Caki2 (cell line): Measurements from ENCODE around the gene HS6ST1. TPM values are rescaled to one million over a fixed set of nuclear protein-coding genes. Genes with fewer than 3 reads are reported as not detected.

Experiments used
- DNase-seq: peaks from one replicate; pipeline ENCODE4 v3.0.0-alpha.2; 2015; ENCODE audit warnings: low read depth
- in situ Hi-C: cut with HindIII; loops from 2 replicates; pipeline ENCODE4 v1.10.0; 2016; ENCODE audit warnings: low sequenced_read_pairs, low pct_unique_long_range_greater_than_20kb, mixed read lengths
- total RNA-seq: library from RNA; depleted of rRNA; stranded (reverse); fragments of >200 nt; shearing (Covaris generic); gene quantifications from 2 replicates; pipeline ENCODE4 v1.2.3, GENCODE V29; 2014; ENCODE audit warnings: low replicate concordance

HS6ST1 gene
- total RNA-seq, 1 experiment from 2014 or later, result 23.8 TPM

DNA sequence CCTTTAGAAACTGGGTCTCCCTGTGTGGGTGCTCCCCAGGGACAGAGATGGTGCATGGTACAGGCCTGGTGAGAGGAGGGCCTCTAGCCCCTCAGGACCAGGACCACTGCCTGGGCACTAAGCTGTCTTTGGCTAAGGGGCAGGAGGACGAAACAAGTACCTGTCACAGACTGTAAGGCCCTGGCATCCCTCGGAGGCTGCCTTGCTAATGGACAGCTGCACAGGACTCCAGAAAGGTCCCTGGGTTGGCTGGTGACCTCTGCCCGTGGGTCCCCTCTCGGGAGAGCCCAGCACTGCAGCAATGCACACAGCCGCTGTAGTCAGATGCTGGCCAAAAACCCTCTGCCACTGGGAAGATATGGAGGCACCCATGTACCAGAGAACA lies 14.3 kb downstream of the HS6ST1 start:
- in situ Hi-C loops, result no loop called here
- no peak for DNase-seq

DNA sequence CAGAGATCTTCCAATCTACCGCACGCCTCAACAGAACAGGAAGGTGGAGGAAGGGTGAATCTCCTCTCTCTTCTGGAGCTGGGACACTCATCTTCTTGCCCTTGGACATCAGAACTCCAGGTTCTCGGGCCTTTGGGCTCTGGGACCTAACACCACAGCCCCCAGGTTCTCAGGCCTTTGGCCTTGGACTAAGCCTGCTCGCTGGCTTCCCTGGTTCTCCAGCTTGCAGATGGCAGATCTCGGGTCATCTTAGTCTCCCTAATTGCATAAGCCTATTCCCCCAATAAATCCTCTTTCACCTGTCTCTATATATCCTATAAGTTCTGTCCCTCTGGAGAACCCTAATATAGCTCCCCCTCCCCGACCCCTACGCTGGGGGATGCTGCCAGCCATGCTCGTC lies 14.8 kb downstream of the HS6ST1 start:
- in situ Hi-C loops, result no loop called here
- no peak for DNase-seq

GRCh38 chr2:128303095-128303791 lies 15.4 kb downstream of the HS6ST1 start:
- in situ Hi-C loops, result no loop called here
- DNase-seq, result no peak

- no peak for DNase-seq
- in situ Hi-C loops, result no loop called here
Observed at GRCh38 chr2:128302744-128303067, 16.0 kb downstream of the HS6ST1 start.

- DNase-seq, result no peak
- in situ Hi-C loops, result no loop called here
Observed at GRCh38 chr2:128302011-128302743, 16.5 kb downstream of the HS6ST1 start.

DNA sequence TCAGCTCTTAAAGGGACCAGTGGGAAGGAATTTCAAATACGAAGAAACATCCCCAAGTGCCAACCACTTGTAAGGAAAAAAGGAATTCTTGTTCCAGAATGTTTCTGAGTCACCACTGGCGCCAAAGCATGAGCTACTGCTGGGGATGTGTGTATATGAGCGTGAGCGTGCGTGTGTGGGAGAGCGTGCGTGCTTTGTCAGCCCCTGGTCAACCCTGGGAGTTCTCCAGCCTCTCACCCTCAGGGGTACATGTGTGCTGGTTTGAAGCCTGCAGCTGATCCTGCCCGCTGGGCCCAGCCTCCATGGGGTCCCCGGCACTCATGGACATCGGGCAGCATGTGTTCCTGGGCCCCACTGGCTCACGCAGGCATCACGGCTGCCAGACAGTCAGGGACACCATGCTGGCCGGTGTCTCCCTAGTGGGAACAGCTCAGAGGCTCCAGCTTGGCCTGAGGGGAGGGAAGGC lies 17.1 kb downstream of the HS6ST1 start:
- no peak for DNase-seq
- in situ Hi-C loops, result no loop called here

DNA sequence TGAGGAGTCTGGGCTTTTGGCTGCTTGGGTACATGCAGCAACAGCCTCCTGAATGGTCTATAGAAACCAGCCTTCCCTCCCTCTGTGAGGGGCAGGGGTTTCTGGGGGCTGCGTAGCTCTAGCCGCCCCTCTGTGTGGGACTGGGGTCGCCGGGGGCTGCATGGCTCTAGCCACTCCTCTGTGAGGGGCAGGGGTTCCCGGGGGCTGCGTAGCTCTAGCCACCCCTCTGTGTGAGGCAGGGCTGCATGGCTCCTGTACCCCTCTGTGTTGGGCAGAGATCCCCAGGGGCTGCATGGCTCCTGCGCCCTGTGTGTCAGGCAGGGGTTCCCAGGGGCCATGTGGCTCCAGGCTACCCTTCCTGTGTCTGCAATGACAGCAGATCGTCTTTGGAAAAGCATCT lies 17.6 kb downstream of the HS6ST1 start:
- DNase-seq, result no peak
- in situ Hi-C loops, result no loop called here

DNA sequence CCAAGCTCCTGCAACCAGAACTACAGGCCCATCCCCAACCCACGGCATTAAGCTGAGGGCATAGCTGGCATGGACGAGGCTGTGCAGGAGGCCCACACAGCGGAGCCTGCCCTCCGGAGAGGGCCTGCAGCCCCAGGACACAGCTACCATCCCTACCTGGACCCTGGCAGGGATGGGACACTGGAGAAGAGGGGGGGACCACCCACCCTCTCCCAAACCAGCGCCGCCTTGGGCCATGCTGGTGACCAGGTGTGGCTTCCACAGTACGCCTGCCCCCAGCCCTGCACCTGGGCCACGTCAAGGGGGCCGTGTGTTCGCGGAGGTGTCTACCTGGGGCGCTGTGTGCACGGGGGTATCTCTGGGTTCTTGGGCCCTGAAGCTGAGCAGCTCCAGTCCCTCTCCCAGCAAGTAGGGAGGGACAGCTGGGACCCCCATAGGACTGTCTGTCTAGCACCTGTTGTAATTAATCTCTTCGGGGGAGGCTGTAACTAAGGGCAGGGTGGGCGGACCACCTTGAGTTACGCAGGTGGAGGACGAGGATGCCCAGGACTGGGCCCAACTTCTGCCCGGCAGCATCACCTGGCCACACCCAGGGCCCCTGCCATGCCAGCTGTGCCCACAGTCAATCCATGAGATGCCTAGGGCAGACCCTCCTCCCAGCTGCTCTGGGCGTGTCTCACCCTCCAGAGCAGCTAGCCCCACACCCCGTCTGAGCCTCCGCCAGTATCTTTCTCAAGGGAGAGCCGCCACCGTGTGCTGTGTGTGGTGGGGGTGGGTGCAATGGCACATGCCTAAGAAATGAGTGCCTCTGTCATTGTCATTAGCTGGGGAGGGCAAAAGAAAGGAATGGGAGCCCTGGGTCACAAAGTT lies 18.3 kb downstream of the HS6ST1 start:
- in situ Hi-C loops, result no loop called here
- DNase-seq, result no peak

DNA sequence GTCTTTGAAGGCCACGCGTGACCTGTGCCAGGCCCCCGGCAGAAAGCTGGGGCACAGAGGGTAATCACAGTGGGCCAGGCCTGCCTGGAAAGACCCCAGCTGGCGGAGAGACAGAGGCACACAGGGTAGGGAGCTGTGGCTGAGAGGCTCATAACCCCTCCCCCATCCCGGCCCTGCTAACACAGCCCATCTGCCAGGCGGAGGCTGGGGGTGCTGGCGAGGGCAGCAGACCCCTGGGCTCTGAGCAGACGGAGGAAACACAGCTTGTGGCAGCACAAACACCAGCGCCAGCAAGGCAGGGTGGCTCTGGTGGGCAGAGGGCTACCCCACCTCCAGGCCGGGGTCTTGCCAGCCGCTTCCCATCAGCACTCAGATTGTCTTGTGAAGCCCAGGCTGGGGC lies 19.0 kb downstream of the HS6ST1 start:
- in situ Hi-C loops, result no loop called here

GRCh38 chr2:128298846-128299507 lies 19.7 kb downstream of the HS6ST1 start:
- in situ Hi-C loops, result no loop called here
- DNase-seq, result no peak

More for the DNA sequence above, 19.0 kb downstream of the HS6ST1 start:
- DNase-seq, result no peak

DNA sequence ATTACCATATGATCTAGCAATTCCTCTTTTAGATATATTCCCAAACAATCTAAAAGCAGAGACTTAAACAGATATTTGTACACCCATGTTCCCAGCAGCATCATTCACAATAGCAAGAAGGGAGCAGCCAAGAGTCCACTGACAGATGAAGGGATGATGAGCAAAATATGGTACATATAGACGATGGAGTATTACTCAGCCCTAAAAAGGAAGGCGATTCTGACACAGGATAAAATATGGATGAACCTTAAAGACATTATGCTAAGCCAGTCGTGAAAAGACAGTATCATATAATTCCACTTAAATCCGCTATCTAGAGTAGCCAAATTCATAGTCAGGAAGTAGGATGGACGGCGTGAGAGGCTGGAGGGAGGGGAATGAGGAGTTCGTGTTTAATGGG lies 20.4 kb downstream of the HS6ST1 start:
- in situ Hi-C loops, result no loop called here
- no peak for DNase-seq

DNA sequence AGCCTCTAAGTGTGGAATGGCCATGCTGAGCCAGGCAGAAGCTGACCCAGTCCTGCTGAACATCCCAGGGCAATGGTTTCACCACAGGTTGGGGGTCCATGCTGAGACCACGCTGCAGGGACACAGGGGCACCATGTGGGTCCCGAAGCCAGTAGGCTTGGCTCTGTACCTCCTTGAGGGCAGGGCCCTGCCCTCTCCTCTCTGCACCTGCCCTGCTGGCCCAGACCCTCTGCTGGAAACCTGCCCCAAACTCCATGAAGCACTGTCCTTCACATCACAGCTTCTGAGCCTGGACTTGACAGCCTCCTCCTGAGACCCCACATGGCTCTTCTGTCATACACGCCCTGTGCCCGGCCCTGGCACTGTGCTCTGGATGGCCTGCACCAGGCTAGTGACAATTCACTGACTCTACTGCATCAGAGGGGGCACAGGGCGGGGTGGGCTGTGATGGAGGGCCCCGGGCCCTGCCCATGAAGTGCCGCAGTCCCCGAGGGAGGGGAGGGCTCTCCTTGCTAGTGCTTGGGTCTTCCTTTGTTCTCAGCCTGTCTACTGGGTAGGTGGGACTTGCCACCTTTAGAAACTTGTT lies 24.7 kb downstream of the HS6ST1 start:
- in situ Hi-C loops, result no loop called here
- DNase-seq, result no peak

DNA sequence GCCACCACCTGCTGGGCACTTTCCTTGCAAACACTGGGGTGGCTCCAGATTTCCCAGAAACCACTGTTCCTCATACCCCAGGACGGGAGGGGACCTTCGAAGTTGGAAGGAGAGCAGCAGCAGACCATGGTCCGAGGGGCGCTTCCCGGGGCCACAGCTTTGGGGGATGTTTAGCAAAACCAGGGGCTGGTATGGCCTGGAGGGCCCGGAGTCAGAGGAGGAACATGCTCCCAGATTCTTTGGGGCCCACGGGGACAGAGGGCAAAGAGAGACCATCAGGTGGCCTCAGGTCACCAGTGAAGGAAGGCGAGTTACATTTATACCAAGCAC lies 25.3 kb downstream of the HS6ST1 start:
- in situ Hi-C loops, result no loop called here
- DNase-seq, result no peak

DNA sequence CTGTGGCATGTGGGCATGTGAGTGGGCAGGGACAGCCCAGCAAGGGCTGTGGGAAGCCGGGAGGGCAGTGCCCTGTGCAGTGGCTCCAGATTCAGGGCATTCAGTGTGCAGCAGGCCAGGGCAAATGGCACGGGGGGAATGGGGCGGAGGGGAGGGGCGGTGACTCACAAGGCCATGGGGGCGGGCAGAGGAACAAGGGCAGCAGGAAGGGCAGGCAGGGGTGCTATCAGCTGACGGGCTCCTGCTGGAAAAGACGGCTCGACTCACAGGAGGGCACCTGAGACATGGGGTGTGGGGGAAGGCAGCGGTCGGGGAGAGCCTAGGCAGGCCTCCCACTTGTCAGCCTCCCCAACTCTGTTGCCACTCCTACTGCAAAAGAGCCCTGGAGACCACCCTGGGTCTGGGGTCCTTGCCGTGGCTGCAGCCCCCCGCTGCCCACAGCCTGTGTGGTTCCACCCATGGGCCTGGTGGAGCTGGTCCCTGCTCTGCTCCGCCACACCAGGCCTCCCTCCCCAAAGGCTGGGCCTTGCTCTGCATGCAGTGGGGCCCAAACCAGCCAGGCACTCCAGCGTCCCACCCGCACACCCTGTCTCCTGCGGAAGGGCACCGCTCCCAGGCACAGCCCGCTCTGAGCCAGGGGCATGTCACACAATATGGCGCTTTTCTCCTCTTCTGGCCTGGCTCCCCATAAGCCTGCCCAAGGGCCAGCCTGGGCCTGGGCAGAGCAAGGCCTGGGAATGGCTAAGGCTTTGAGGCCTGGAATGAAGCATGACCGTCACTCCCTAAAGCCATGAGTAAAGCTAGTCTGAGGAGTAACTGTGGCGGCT lies 25.9 kb downstream of the HS6ST1 start:
- no peak for DNase-seq
- in situ Hi-C loops, result no loop called here

DNA sequence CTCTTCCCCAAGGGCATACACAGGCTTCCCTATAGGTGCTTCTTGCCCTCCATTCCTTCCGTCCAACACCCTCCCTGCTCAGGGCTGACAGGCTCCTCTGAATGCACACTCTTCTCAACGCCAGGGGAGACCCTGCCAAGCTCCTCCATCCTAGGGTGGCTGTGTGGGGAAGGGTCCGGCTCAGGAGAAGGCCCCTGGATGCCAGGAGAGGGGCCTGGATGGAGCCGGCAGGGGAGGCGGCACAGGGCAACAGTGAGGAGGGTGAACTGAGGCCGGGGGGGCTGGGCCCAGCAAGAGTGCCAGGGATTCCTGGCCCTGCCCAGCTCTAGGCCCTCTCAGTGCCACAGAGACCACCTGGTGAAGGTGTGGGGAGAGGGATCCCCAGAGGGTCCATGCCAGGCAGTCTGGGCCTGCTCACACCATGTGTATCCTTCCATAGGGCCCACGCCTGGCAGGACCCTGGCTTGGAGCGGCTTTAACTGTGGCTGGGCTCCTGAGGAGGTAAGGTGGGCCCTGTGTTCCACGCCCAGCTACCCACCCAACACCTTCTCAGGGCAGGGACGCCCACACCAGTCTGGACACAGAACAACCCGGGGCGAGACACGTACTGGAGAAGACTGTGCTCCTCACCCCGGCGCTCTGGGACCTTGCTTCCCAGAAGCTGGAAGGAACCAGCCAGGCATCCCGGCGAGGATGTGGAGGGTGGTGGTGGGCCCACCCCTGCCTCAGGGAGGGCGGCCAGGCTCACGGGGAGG lies 26.6 kb downstream of the HS6ST1 start:
- DNase-seq, result no peak
- in situ Hi-C loops, result no loop called here

DNA sequence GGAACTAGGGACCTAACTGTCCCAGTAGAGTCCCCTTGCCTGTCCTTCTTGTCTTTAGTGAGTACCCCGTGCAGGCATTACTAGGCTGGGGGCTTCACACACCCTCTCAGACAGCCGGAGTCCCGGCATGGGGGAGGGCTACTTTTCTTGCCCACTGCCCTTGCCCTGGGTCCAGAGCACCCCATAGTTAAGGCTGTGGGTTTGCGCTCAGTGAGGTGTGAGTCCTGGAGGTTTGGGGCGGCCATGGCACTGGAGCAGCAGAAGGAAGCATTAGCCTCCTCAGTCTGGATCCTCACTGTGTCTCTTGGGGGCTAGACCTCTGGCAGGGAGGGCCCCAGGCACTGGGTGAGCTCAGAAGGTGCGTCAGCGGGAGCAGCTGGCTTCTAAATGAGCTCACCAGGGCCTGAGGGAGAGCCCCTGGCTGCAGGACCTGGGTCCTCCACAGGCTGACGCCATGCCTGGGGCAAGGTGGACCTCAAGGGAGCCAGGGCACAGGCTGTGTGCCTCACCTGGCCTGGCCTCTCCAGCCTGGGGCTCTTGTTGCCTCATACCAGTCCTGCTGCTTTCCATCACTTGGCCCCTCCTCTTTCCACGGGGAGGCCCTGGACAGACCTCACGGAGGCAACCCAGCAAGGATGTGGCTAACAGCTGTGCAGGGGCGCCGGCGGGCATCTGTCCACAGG lies 27.4 kb downstream of the HS6ST1 start:
- in situ Hi-C loops, result no loop called here
- no peak for DNase-seq
